Type B pancreatic cell (in vitro differentiated cells): ENCODE data around the gene PPP1R1B. TPM values are rescaled to one million over a fixed set of nuclear protein-coding genes. Genes with fewer than 3 reads are reported as not detected.
A peak's percentile ranks its signal among the peaks of the same experiment; 100 is the strongest.

ENCODE experiments used
- DNase-seq: peaks from one replicate; pipeline ENCODE4 v3.0.0; 2021; ENCODE audit warnings: mixed read lengths; ENCODE audit not compliant: unreplicated experiment; ENCODE audit errors: extremely low spot score
- H3K27ac Mint-ChIP-seq: 2 replicates; pipeline ENCODE4 v1.8.0; 2021; ENCODE audit warnings: mild to moderate bottlenecking, mixed read lengths
- H3K27me3 Mint-ChIP-seq: 2 replicates; pipeline ENCODE4 v1.8.0; 2021; ENCODE audit warnings: mixed read lengths
- H3K36me3 Mint-ChIP-seq: 2 replicates; pipeline ENCODE4 v1.8.0; 2021; ENCODE audit warnings: mixed read lengths
- H3K4me1 Mint-ChIP-seq: one replicate; pipeline ENCODE4 v1.8.0; 2021; ENCODE audit warnings: mixed read lengths; ENCODE audit not compliant: unreplicated experiment
- H3K4me3 Mint-ChIP-seq: 2 replicates; pipeline ENCODE4 v1.8.0; 2021; ENCODE audit warnings: mild to moderate bottlenecking, mixed read lengths
- H3K9me3 Mint-ChIP-seq: 2 replicates; pipeline ENCODE4 v1.8.0; 2021; ENCODE audit warnings: mixed read lengths
- total RNA-seq: library from RNA; stranded (reverse); gene quantifications from 2 replicates; pipeline ENCODE4 v1.2.1, GENCODE V29; 2021; ENCODE audit warnings: low replicate concordance
- TF ChIP-seq, protein P1 (sequence below): fragments of 200-600 bp; sonication (generic); conservative IDR thresholded peaks from 2 replicates; pipeline ENCODE4 v1.5.0; 2021; ENCODE audit warnings: antibody characterized with exemption, mild to moderate bottlenecking

The PPP1R1B gene
- total RNA-seq, 1 donor from 2014 or later, result 3.7 TPM

DNA sequence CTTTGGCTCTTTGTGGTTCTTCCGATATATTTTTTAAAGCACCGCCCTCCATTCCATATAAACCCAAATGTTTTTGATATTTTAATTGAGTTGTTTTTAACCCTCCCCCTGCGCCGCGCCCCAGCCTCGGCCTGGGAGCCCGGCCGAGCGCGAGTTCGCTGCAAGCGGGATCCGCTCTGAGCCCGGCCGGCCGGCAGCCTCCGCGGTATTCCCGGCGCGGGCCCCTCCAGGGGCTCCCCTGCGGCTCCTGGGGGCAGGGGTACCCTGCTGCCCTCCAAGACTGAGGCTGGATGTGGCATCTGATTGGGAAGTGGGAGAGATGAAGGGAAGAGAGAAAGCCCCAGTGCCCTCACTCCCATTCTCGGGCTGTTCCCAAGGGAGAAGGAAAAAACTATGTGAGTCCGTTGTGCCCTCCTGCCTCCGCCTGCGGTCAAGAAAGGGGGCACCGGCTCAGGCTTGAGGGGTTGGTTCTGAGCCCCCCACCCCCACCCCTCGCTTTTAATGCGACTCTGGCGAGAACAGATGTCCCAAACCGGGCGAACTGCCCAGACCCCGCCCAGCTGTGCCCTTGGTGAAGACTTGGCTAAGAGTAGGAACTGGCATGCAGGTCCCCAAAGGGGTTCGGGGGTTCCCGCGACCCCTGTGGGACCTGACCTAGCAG, 27.6 kb upstream of the PPP1R1B start:
- no peaks in the 10 kb centered on the region for H3K4me1 Mint-ChIP-seq
- H3K36me3 Mint-ChIP-seq, result peaks cover 4% of the 10 kb centered on the region
- no peak for DNase-seq
- H3K27me3 Mint-ChIP-seq, result peaks cover 97% of the 10 kb centered on the region
- no peaks in the 10 kb centered on the region for H3K9me3 Mint-ChIP-seq
- TF ChIP-seq, protein P1, sequence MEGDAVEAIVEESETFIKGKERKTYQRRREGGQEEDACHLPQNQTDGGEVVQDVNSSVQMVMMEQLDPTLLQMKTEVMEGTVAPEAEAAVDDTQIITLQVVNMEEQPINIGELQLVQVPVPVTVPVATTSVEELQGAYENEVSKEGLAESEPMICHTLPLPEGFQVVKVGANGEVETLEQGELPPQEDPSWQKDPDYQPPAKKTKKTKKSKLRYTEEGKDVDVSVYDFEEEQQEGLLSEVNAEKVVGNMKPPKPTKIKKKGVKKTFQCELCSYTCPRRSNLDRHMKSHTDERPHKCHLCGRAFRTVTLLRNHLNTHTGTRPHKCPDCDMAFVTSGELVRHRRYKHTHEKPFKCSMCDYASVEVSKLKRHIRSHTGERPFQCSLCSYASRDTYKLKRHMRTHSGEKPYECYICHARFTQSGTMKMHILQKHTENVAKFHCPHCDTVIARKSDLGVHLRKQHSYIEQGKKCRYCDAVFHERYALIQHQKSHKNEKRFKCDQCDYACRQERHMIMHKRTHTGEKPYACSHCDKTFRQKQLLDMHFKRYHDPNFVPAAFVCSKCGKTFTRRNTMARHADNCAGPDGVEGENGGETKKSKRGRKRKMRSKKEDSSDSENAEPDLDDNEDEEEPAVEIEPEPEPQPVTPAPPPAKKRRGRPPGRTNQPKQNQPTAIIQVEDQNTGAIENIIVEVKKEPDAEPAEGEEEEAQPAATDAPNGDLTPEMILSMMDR, result no peak
- no peak overlapping the region for H3K27ac Mint-ChIP-seq
- no peak overlapping the region for H3K4me3 Mint-ChIP-seq

DNA sequence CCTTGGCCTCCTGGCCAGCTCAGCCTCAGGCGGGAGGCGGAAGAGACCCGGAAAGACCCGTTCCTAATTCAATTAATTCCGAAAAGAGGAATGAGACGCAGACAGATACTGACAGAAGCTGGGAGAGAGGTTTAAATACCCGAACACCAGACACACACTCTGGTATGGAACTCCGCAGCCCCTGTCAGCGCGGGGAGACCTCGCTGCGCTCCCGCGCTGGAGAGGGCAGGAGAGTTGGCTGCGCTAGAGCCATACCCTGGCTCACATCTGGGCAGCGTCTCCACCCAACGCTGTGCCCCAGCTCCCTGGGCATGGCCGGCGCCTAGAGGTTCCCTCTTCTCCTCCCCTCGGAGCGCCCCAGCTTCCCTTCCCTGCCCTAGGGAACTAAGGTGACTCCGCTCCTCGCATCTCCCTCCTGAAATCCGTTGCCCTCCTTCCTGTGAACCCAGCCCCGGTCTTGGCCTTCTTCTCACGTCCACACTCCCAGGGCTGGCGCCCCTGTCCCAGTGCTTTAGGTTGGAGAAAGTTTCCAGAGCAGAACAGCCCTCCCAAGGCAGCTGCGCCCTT, 27.0 kb upstream of the PPP1R1B start:
- Mint-ChIP-seq H3K4me1 (no peaks in the 10 kb centered on the region), H3K4me3 (peak overlapping the region; percentile 17), H3K9me3 (no peaks in the 10 kb centered on the region), H3K27ac (no peak overlapping the region), H3K36me3 (peaks cover 4% of the 10 kb centered on the region), H3K27me3 (peaks cover 97% of the 10 kb centered on the region)
- TF ChIP-seq, protein P1, result no peak
- no peak for DNase-seq

DNA sequence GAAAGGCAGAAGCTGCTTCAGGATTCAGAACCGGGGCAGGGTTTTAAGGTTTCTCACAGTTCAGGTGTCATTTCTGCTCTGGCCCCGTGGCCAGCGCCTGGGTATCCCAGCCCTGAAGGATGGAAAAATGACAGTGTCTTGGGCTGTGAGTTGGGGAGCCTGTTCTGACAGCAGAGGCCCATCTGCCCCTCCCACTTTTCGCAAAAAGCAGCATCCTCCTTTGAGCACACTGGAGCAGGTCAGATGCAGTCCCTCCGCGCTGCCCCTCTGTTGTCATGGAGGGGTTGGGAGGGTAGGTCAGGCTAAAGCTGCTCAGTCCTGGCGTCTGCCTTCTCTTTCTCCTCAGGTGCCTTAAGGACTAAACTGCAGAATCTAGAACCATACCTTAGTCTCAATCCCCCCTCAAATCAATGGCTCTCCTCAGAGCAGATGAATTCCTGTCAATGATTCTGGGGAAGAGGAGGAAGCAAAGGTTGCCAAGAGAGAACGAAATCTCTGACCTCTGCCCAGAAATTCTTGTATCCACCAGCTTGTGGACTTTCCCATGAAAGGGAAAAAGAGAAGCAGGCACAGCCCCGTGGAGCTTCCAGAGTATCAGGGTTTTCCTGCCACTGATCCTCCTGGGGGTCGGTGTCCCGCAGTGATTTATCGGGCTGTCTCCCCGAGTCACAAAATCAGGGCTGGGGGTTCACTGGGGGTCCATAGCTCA, 26.3 kb upstream of the PPP1R1B start:
- Mint-ChIP-seq H3K27ac (no peak overlapping the region), H3K9me3 (no peaks in the 10 kb centered on the region), H3K27me3 (peaks cover 97% of the 10 kb centered on the region), H3K36me3 (peaks cover 4% of the 10 kb centered on the region), H3K4me1 (no peaks in the 10 kb centered on the region), H3K4me3 (no peak overlapping the region)
- no peak for DNase-seq
- TF ChIP-seq, protein P1, result no peak

DNA sequence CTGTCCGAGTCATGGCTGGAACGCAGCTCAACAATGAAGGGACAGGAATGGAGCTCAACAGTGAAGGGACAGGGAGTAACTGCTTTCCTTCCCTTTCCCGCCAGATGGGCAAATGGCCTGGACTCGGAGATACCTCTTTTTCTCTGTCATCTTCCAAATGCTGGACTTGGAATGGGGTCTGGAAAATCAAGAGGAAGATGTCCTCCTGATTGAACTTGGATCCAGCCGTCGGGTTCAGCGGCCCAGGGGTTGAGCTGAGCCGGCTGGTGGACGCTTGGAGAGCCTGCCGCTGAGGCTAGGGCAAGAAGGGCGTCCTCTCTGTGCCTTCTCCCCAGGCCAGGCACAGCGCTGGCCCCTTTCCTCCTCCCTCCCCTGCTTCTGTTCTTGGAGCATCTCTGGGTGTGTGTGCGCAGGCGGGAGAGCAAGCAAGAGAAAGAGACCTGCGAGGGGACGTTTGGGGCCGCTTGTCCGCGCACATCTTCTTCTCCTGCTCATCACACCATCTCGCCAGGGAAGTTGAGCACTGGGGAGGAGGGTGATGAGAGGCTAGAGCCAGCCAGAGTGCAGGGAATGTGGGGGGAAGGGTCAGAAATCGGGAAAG, 25.7 kb upstream of the PPP1R1B start:
- Mint-ChIP-seq H3K27me3 (peaks cover 95% of the 10 kb centered on the region), H3K9me3 (no peaks in the 10 kb centered on the region), H3K27ac (peak overlapping the region; percentile 39), H3K4me1 (no peaks in the 10 kb centered on the region), H3K4me3 (no peak overlapping the region), H3K36me3 (peaks cover 4% of the 10 kb centered on the region)
- TF ChIP-seq, protein P1, result no peak
- DNase-seq, result no peak

DNA sequence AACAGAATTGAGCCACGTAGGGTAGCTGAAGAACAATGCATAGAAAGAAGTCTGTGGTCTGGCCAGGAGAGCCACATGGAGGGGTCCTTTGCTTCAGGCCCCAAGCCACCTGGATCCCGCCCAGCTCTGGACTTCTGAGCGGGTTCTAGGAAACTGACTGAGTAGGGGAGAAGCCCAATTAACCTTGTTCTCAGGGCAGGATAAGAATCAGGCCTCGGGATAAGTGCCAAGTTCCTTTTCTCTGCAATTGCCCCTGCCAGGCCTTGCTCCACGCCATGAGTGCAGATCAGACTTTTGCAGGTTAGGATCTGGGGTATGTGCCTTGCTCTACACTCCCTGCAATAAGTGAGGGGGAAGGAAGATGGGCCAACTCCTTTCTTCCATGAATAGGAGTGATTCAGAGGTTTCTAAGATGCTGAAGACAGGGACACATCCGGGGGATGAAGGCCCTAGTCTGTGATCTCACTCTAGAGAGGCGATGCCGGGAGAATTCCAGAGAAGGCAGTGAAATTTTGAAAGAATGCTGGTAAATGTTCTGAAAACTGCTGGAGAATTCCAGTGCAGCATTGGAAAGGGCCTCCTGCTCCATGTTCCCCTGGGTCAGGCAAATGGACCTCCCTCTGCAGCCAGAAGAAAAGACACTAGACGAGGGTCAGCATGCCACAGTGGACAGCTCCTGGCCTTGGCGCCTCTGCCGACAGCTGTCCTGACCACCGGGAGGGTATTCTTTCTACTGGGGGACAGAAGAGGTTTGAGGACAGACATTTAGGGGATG, 24.8 kb upstream of the PPP1R1B start:
- no peak overlapping the region for H3K4me3 Mint-ChIP-seq
- no peaks in the 10 kb centered on the region for H3K9me3 Mint-ChIP-seq
- H3K36me3 Mint-ChIP-seq, result peaks cover 4% of the 10 kb centered on the region
- TF ChIP-seq, protein P1, result no peak
- H3K27ac Mint-ChIP-seq, result no peak overlapping the region
- no peak for DNase-seq
- H3K27me3 Mint-ChIP-seq, result peaks cover 89% of the 10 kb centered on the region
- no peaks in the 10 kb centered on the region for H3K4me1 Mint-ChIP-seq
